Breast epithelium (tissue), 4 donors: Measurements from ENCODE around the gene LRRC49. TPM values are rescaled to one million over a fixed set of nuclear protein-coding genes. Genes with fewer than 3 reads are reported as not detected.

Experiments
- DNase-seq, 2 donors: peaks; one replicate each; pipeline ENCODE4 v3.0.0-alpha.2; 2019; ENCODE audit warnings: low spot score in 2 of 2
- H3K27ac ChIP-seq, 2 donors: fragments of 200-600 bp; sonication (generic) in 1 of 2; one replicate each; pipeline ENCODE4 v1.5.1; 2016 to 2019; ENCODE audit warnings: mild to moderate bottlenecking in 1 of 2
- H3K27me3 ChIP-seq, 2 donors: fragments of 200-600 bp; sonication (generic) in 1 of 2; one replicate each; pipeline versions ENCODE4 v1.5.1 to v1.6.0; 2017 to 2019; ENCODE audit warnings: control low read depth in 1 of 2, mild to moderate bottlenecking in 1 of 2
- H3K36me3 ChIP-seq: fragments of 200-600 bp; one replicate; pipeline ENCODE4 v1.5.1; 2019
- H3K4me1 ChIP-seq, 2 donors: fragments of 200-600 bp; sonication (generic); one replicate each; pipeline ENCODE4 v1.5.1; 2016 to 2019; ENCODE audit warnings: control low read depth in 1 of 2
- H3K4me3 ChIP-seq, 3 donors: fragments of 200-600 bp; sonication (generic); 1 replicate in 2 of 3; 2 replicates in 1 of 3; pipeline ENCODE4 v1.5.1; 2016 to 2019; ENCODE audit warnings: mild to moderate bottlenecking in 3 of 3, moderate library complexity in 2 of 3
- H3K9me3 ChIP-seq, 2 donors: fragments of 200-600 bp; sonication (generic) in 1 of 2; one replicate each; pipeline ENCODE4 v1.5.1; 2016 to 2019; ENCODE audit warnings: control low read depth in 1 of 2
- CTCF ChIP-seq, 3 donors: fragments of 450-650 bp; IDR thresholded peaks; one replicate each; pipeline ENCODE4 v1.5.1; 2016 to 2017; ENCODE audit warnings: antibody characterized with exemption in 3 of 3, mild to moderate bottlenecking in 3 of 3, moderate library complexity in 3 of 3
- POLR2A ChIP-seq: fragments of 450-650 bp; IDR thresholded peaks from one replicate; pipeline ENCODE4 v1.6.1; 2016; ENCODE audit warnings: antibody characterized with exemption, mild to moderate bottlenecking, moderate library complexity
- POLR2AphosphoS5 ChIP-seq, 3 donors: sonication (generic); formaldehyde crosslinking; IDR thresholded peaks; one replicate each; pipeline ENCODE4 v1.6.1; 2017; ENCODE audit warnings: antibody characterized with exemption in 3 of 3
- intact Hi-C: fragments of 100-400 bp; cut with DNase I; formaldehyde crosslinking; loops from one replicate; pipeline ENCODE4 v1.15.1; 2023; ENCODE audit warnings: low total_unique reads
- total RNA-seq, 3 donors: library from RNA; depleted of rRNA; stranded (reverse); fragments of >200 nt; gene quantifications; one replicate each; pipeline ENCODE4 v1.1.0, GENCODE V29; 2016

Gene LRRC49
- total RNA-seq, 3 donors from 2014 or later: 6.7 to 13.3 (median 9.5) TPM

DNA sequence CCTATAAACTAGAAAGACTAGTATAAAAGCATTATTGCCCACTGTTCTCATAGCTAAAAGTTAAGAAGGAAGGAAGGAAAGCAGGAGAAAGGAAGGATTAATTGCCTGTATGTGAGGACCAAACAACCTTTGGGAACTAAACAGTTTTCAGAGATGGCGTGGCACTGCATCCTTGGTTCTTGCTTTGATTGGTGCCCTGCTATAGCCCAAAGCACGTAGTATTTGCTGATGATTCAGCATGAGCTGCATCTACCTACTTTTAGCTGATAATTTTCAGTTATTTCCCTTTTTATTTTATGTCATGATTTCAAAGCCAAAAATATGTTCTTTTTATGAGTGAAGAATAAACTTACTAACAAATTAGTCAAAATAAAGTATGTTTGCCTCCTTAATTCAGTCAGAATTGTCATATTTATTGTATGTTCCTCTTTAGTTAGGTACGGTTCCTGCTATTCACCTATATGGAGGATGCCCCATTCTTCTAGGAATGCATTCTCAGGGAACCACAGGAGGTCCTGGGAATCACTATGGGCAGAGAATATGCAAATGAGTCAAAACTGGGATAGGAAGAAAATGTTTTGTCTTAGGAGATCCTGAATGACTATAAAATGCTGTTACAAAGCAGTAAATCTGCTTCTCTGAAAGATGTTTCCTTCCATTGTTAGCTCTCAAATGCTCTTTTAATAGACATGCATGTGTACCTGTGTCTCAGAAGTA lies 157.2 kb downstream of the LRRC49 start:
- no peak for DNase-seq
- H3K9me3 ChIP-seq: no peaks in the 10 kb centered on the region
- no peak overlapping the region for H3K4me3 ChIP-seq
- intact Hi-C loops: loop anchor here (2.0 kb wide), 1 partner anchor 39 kb away; no protein-coding TSS in a partner anchor
- TF ChIP-seq POLR2A: no peak
- TF ChIP-seq POLR2AphosphoS5 (IDR thresholded peaks at IDR 0.05): no peak
- no peak for TF ChIP-seq CTCF (IDR thresholded peaks at IDR 0.05)
- no peaks in the 10 kb centered on the region for H3K36me3 ChIP-seq
- H3K27ac ChIP-seq: no peak overlapping the region
- no peaks in the 10 kb centered on the region for H3K4me1 ChIP-seq
- H3K27me3 ChIP-seq: no peaks in the 10 kb centered on the region

DNA sequence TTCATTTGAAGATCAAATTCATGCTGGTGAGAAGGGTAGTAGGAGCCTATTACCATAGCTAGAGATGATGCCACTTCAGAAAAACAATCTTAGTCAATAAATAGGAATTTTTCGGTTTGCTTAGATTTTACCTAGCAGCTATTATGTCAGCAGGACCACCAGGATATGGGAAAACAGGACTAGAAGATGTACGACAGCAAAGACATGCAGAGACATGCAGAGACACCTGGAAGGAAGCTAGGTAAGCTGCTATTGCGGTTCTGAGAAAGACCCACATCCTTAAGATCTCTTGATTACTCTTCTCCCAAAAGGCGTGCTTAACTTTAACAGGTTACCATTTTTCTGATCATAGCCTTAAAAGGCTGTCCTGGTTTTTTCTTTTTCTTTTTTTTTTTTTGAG lies 157.8 kb downstream of the LRRC49 start:
- intact Hi-C loops: loop anchor here (2.0 kb wide), 1 partner anchor 38 kb away; no protein-coding TSS in a partner anchor
- no peaks in the 10 kb centered on the region for H3K27me3 ChIP-seq
- no peak overlapping the region for H3K4me3 ChIP-seq
- H3K36me3 ChIP-seq: no peaks in the 10 kb centered on the region
- H3K27ac ChIP-seq: no peak overlapping the region
- no peak for TF ChIP-seq POLR2A
- TF ChIP-seq POLR2AphosphoS5 (IDR thresholded peaks at IDR 0.05): no peak
- TF ChIP-seq CTCF (IDR thresholded peaks at IDR 0.05): no peak
- DNase-seq: no peak
- H3K9me3 ChIP-seq: no peaks in the 10 kb centered on the region
- H3K4me1 ChIP-seq: no peaks in the 10 kb centered on the region

GRCh38 chr15:71051539-71051938 lies 158.9 kb downstream of the LRRC49 start:
- no peaks in the 10 kb centered on the region for H3K4me1 ChIP-seq
- no peak for DNase-seq
- intact Hi-C loops: loop anchor here (2.0 kb wide), 1 partner anchor 37 kb away; no protein-coding TSS in a partner anchor
- H3K4me3 ChIP-seq: no peak overlapping the region
- H3K9me3 ChIP-seq: no peaks in the 10 kb centered on the region
- no peaks in the 10 kb centered on the region for H3K27me3 ChIP-seq
- TF ChIP-seq POLR2AphosphoS5 (IDR thresholded peaks at IDR 0.05) (no peak), CTCF (IDR thresholded peaks at IDR 0.05) (no peak), POLR2A (no peak)
- no peaks in the 10 kb centered on the region for H3K36me3 ChIP-seq
- no peak overlapping the region for H3K27ac ChIP-seq

DNA sequence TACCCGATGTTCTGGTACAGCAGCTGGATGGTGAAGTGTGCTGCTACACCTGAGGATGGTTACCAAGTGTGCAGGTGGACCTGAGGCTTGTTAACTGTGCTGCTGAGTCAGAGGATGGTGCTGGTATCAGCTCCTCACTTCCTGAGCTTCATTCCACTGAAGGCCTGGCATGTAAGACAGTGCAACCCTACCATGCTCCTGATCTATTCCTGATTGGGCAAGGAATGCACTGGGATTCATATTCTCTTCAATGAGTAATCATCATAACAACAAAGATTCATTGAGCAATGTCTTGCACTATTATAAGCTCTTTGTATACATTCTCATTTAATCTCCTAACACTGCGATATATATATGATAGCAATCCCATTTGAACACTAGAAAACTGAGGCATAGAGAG lies 159.7 kb downstream of the LRRC49 start:
- no peak for DNase-seq
- H3K4me1 ChIP-seq: no peaks in the 10 kb centered on the region
- no peaks in the 10 kb centered on the region for H3K36me3 ChIP-seq
- no peak overlapping the region for H3K27ac ChIP-seq
- H3K27me3 ChIP-seq: no peaks in the 10 kb centered on the region
- TF ChIP-seq POLR2AphosphoS5 (IDR thresholded peaks at IDR 0.05) (no peak), CTCF (IDR thresholded peaks at IDR 0.05) (no peak), POLR2A (no peak)
- intact Hi-C loops: no loop called here
- no peak overlapping the region for H3K4me3 ChIP-seq
- H3K9me3 ChIP-seq: peaks cover 0 to 1% of the 10 kb centered on the region in 2 donors

DNA sequence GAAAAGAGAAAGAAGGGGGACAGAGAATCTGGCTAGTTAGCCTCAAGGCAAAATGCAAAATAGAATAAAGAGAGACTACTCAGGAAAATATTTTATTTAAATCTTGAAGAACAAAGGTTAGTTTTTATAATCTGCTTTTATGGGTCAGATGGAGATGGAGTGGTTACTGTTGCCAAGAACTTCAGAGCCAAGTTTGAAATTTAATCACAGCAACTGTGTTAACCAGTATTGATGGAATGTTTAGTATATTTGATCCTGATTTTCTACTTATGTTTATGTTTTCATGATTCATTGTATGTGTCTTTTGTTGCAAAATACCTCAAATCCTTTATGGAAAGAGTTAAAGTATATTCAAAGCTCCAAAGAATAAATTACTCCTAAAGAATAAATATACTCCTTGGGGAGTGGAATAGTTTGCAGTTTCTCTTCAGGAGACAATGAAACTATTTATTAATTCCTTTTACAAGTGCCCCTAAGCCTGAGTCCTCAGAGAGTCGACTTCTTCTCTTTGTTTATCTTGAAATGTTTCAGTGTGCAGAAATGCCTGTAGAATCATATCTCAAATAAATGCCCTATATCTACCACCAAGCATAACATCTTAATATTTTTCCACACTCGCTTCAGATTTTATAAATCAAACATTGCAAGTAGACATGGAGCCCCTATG lies 161.8 kb downstream of the LRRC49 start:
- H3K4me3 ChIP-seq: no peak overlapping the region
- no peak overlapping the region for H3K27ac ChIP-seq
- H3K4me1 ChIP-seq: no peaks in the 10 kb centered on the region
- DNase-seq: no peak
- no peak for TF ChIP-seq POLR2AphosphoS5 (IDR thresholded peaks at IDR 0.05)
- TF ChIP-seq CTCF (IDR thresholded peaks at IDR 0.05): no peak
- no peak for TF ChIP-seq POLR2A
- no peaks in the 10 kb centered on the region for H3K27me3 ChIP-seq
- intact Hi-C loops: no loop called here
- peaks cover 0 to 4% of the 10 kb centered on the region in 2 donors for H3K9me3 ChIP-seq
- H3K36me3 ChIP-seq: no peaks in the 10 kb centered on the region
